HCT116 (cell line): ENCODE results near the gene MICA.

Experiments used
- JUND ChIP-seq: IDR thresholded peaks from 2 replicates; pipeline ENCODE4 v1.6.1; 2012
- POLR2AphosphoS5 ChIP-seq: IDR thresholded peaks from 2 replicates; pipeline ENCODE4 v1.6.1; 2011; ENCODE audit warnings: mild to moderate bottlenecking, low read depth, low read length, moderate library complexity
- TF ChIP-seq, protein P1 (sequence below), 3 experiments: fragments of 200-600 bp in 1 of 3; sonication (generic) in 1 of 3; IDR thresholded peaks in 2 of 3; conservative IDR thresholded peaks in 1 of 3; 2 replicates each; pipeline ENCODE4 v1.5.1; 2012 to 2017; ENCODE audit warnings: low read depth in 2 of 3, low read length in 2 of 3, antibody characterized with exemption in 1 of 3, borderline replicate concordance in 1 of 3, control low read depth in 1 of 3, mild to moderate bottlenecking in 1 of 3, mixed read lengths in 1 of 3, mixed run types in 1 of 3, moderate library complexity in 1 of 3; ENCODE audit not compliant: insufficient read depth in 1 of 3

DNA sequence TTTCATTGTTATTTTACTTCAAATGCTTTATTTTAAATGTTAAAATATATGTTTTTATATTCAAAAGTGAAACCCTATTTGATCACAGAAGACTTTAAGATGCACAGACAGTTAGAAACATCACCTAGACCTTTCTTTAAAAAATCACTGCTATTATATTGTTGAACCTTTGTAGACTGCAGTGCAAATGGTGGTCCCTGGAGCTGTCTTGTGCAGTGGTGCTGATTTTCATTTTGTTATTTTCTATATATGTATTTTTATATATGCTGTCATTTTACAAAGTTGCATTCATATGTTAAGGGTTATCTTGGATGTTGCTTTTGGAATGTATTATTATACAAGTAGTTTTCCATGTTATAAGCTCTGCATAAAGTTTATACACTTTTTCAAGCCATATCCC, 27.7 kb upstream of the MICA start:
- TF ChIP-seq, protein P1, sequence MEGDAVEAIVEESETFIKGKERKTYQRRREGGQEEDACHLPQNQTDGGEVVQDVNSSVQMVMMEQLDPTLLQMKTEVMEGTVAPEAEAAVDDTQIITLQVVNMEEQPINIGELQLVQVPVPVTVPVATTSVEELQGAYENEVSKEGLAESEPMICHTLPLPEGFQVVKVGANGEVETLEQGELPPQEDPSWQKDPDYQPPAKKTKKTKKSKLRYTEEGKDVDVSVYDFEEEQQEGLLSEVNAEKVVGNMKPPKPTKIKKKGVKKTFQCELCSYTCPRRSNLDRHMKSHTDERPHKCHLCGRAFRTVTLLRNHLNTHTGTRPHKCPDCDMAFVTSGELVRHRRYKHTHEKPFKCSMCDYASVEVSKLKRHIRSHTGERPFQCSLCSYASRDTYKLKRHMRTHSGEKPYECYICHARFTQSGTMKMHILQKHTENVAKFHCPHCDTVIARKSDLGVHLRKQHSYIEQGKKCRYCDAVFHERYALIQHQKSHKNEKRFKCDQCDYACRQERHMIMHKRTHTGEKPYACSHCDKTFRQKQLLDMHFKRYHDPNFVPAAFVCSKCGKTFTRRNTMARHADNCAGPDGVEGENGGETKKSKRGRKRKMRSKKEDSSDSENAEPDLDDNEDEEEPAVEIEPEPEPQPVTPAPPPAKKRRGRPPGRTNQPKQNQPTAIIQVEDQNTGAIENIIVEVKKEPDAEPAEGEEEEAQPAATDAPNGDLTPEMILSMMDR (IDR thresholded peaks at IDR 0.05 in 2 of 3, conservative IDR thresholded peaks at IDR 0.05 in 1 of 3; ENCODE audit: borderline replicate concordance in 1 of 3, insufficient read depth in 1 of 3, low read depth in 2 of 3, low read length in 2 of 3) = no peak
- no peak for TF ChIP-seq POLR2AphosphoS5
- no peak for TF ChIP-seq JUND
